Measurements from ENCODE around the gene SMIM45.

DNA sequence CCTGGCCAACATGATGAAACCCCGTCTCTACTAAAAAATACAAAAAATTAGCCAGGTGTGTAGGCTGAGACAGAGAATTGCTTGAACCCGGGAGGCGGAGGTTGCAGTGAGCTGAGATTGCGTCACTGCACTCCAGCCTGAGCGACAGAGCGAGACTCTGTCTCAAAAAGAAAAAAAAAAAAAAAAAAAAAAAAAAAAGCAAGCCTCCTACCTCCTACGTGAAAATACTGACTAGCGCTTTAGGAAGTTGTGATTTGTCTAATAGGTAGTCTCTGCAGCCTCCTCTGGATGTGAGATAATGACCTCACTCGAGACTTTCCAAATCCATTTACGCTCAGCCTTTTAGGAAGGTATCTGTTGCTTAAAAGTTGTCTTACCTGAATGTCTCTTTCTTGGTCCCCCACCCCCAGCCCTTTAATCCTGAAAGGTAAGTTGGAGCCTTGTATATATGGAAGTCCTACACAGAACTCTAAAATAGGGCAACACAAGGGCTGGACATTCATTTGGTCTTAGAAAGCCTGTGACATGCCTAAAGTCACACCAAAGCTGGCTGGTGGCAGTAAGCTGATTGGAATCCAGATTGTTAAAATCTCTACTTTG lies 22.8 kb downstream of the SMIM45 start:
- no peak for TF ChIP-seq CTCF (IDR thresholded peaks at IDR 0.05)
- TF ChIP-seq POLR2A (IDR thresholded peaks at IDR 0.05): no peak

Measured in body of pancreas (tissue), 4 donors.